ENCODE data around the gene E2F7. TPM values are rescaled to one million over a fixed set of nuclear protein-coding genes. Genes with fewer than 3 reads are reported as not detected.

Gene E2F7
- polyA plus RNA-seq, 5 donors: 4.4 to 11.5 (median 8.6) TPM

DNA sequence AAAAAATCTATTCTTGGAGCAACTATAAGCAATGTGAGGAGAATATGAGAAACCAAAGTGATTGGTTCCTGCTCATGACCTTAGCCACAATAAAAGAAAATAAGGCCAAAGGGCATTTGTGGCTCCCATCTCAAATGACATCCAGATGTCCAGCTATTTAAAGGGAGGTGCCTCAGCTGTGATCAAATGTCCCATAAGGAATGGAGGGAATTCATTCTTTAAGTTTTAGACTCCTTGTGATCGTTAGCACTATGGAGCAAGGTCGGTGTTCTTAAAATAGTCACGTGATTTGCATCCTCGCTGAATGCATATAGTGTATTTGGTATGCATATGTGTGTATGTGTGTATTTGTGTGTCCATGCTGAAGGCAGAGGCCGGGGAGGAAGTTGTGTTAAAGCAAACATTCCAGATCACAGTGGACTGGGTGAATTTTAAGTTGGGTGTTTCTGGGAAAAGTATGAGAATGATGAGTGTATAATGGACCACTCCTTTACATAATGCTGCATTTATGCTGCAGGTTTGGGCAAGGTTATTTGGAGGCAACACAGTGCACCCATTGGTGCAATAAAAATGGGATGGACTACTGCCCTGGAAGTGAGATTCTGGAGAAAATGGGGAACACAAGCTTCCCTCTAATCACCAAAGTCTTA, 5.6 kb upstream of the E2F7 start:
- DNase-seq: no peak

DNA sequence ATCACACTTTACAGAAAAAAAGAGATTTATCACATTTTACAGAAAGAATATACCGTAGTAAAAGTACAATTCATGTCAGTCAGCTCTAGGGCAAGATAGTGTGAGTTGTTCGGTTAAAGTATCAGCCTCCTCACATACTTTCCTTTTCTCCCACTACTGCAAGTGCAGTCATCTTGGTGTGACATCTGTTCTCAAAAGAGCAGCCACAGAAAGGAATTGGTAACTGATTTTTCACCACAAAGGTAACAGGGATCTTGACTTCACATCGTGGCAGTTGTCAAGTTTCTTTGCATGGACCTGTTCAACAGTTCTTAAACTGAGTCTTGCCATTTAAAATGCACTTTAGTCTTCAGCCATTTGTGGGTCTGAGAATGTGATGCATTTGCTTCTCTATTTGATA, 5.0 kb upstream of the E2F7 start:
- DNase-seq: no peak

DNA sequence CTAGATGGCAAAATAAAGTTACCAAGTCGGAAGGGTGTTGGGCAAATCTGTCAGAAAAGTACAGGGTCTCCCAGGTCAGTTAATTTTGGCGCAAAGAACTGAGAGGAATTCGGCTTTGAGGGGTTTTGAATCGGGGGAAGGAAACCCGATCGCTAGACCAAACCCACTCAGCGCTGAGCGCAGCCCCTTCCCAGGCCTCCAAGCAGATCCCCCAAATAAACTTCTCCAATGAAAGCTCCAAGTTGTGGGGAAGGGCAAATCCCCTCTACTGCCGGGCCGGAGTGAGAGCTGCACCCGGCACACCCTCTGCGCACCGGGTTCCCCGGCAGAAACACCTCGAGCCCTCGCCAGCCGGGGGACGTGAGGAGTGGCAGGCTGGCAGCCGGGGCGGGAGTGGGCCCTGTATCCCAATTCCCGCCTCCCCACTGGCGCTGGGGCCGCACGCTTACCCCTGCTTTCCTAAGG, 441 bp downstream of the E2F7 start:
- DNase-seq: no peak

DNA sequence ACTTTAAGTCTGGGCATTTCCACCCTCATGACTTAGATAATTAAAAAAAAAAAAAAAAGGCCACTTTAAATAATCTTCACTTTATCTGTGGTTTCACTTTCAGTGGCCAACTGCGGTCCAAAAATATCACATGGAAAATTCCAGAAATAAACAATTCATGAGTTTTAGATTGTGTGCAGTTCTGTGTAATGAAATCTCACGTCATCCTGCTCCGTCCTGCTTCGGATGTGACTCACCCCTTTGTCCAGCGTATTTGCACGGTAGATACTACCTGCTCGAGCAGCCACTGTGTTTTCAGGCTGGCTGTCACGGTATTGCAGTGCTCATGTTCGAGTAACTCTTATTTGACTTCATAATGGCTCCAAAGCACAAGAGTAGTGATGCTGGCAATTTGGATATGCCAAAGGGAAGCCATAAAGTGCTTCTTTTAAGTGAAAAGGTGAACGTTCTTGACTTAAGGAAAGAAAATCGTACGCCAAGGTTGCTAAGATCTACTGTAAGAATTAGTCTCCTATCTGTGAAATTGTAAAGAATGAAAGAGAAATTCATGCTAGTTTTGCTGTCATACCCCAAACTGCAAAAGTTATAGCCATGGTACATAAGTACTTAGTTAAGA, 2.4 kb downstream of the E2F7 start:
- no peak for DNase-seq

DNA sequence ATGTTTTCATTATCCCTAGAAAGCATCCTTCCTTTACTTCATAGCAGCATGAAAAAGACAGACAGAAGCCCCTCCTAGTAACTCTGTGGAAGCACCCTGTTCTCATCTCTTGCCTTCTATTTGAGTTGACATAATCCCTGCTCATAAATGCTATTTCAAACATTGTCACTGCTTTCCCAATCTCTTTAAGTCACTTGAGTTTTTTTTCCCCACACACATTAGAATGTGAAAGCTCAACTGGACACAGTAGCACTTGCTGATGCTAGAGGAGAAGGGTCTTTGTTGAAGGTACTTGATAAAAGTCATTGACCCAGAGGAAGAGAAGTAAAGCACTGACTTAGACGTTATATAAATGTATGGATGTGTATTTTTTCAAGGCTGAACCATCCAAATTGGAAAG, 3.0 kb downstream of the E2F7 start:
- no peak for DNase-seq

DNA sequence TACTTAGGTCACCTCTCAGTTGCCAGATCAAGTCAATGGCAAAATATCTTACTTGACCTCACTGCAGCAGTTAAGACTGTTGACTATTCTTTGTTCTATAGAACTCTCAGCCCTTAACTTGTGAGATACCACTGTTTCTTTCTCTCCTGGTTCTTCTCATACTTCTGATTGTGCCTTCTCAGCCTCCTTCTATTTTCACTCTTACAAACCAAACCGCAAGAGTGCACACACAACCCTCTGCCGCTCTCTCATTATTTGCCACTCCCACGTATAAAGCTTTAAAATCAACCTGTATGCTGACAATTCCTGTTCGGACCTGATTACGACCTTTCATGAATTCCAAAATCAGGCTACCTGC, 4.5 kb downstream of the E2F7 start:
- DNase-seq: no peak

DNA sequence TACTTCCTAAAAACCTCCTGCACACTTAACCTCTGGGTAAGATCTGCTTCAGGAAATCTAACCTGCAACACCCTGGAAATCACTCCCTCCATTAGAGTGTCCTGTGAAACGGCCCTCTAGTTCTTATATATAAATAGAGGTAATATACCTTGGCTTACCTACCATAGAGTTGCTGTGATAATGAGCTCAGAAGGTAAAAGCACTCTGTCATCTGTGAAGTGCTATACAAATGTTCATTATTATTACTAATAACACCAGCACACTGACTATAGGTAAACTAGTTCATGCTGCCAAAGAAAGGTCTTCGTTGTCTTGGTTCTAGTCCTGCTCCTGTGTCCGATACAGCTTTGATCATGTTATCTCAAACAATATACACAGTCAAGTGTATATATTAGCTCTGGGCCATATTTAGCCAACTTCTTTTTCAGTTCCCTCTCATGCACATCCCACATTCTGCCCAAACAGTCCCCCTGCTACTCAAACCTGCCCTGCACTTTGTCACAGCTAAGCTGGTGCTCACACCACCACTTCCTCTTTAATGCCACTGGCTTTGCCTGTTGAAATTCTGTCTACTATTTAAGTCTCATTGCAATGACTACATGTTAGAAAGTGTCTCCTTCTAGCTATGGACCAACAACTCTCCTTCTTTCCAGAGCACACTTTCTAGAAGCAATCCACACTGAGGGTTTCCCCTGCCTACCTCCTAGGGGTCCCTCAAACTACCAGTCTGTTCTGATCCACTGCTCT, 5.1 kb downstream of the E2F7 start:
- no peak for DNase-seq

DNA sequence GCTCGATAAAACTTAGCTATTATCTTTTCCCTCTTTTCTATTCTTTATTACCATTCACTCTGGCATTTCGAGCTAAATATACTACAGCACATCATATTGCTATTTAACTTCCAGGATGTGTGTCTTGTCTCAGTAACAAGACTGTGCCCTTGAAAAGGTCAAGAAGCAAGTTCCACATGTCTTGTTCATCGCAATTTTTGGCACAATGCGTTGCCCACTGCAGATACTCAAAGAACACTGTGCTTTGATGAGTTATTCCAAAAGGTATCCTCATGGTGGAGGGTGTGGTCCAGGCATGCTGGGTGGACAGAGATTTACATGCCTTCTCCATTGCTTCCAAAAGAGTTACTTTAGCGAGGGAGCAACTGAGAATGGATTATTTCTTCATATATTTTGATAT, 6.6 kb downstream of the E2F7 start:
- no peak for DNase-seq

DNA sequence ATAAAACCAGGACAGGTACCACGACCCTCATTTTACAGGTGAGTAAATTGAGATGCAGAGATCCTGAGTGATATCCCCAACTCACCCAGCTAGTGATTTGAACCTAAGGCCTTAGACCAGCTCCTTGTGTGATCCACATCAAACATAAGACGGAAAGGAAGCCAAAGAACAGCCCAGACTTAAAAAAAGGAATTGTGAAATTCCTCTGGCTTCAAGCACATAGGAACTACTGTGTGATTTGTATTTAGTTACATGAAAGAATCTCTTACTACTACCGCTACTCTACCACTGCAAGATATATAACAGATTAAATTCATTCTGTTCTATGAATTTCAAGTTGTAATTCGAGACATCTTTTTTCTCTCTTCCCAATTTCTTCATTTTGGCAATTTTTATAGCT, 10.5 kb downstream of the E2F7 start:
- peak in 1 of 2 donors; percentile 20 for DNase-seq

DNA sequence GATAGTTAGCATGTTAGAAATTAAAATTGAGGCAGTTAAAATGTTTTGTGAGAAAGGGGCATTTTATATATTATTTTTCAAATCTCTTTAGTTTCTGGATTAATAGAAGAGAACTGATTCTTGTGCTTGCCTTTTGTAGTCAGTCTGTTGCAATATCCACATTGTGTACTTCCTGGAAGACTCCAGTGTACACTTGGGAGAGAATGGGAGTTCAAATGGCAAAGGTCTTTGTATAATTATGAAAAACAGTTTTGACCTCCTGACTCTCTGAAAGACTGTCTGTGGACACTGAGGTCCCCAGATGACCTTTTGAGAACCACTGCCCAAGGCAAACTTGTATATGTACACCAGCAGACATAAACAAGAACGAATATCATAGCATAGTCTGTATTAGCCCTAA, 12.1 kb downstream of the E2F7 start:
- DNase-seq: no peak

DNA sequence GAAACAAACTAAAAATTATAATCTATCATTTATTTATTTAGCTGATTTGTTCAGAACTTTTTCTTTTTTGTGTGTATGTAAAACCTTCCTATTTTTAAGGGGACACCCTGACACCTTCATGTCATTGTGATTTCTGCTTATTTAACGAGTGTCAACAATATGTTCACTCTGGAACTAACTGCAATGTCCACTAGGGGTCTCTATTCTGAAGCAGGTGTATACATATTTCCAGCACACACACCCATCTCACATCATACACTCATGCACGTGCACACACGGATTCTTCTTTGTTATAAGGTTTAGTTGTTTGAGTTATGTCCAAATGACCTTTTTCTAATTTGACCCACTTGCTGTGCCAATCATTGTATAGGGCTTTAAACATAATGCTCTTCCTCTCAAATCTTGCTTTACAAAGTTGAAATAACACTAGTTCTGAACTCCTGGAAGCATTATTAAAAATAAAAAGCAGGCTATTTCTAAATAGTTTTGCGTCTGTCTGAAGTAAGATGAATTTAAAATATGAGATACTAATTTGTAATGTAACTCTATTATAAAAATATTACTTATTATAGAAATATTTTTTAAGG, 15.5 kb downstream of the E2F7 start:
- DNase-seq: peak in 1 of 2 donors; percentile 17

DNA sequence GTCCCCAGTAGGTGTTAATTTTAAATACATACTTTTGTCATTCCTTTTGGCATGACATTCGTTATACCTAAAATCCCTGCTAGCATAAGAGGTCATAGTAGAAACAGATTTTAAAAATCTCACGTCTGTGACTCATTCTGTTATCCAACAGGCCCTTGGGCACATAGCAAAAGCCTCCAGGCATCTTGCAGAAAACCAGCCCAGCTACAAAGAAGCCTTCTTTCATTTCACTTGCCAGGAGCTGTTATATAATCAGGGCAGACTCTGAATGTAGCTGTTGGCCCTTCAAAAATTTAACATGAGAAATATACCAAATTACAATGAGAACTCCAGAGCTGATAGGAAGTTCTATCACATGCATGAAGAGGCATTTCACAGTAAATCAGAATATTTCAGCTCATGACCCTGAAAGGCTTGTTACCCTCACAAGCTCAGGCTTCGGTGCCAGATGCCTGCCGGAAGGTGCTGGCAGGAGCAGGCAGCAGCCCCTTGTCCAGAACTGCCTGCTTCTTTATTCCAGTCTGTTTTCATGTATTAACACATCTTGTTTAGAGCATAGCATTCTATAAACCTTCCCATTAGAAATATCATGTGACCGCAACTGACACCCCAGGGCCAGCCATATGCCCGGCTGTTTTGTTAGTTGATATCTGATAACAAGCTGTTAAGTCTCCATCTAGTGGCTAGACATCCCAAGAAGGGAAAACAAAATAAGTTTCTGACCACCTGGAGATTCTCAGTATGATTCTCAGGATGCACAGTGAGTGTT, 17.8 kb downstream of the E2F7 start:
- no peak for DNase-seq

DNA sequence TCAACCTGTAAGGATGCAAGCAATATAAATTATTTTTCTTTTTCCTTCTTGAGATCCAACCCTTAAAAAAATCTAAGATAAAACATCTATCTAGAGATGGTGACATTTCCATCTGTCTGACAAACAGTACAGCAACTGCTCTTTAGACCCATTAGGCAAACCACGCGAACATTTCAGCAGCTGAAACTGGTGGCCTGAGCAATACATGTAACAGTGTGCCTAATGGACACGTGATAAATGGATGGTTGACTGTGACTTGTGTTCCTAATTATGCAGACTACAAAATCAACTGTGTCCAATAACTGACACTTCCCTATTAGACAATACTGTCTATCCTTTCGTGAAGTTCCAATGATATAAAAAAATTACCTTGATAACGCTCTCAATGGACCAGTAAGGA, 18.9 kb downstream of the E2F7 start:
- no peak for DNase-seq

DNA sequence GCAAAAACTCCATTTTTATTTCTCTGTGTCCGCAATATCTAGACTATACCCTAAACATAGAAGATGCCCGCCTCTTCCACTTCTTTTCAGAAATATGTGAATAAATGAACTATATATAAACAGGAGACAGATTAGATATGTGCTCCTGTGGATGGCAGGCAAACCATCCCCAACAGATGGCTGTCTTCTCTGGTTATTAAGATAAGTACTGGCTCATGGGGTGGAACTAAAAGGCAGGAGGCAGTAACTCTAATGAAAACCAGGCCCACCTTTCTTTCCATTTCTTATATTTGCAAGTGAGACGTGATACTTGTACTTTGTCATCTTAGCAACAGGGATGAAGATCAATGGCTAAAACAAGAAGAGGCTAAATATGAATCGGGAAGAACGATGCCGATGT, 20.2 kb downstream of the E2F7 start:
- no peak for DNase-seq

DNA sequence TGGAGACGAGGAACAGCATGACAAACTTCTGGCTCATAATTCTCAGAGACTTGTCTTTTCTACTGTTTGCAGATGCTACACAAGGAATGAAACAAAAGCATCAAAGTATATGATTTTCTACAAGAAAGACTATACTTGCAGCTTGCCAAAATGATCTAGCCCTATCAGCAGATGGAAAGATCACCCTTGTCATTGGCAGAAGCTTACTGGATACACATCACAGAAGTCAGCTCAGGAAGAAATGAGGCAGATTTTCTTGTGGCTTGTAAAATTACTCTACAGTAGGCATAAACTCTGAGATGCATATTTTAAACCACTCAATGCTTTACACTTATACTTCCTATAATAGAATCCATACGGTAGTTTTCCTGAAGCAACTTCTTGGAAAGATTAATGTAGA, 20.6 kb downstream of the E2F7 start:
- DNase-seq: no peak

DNA sequence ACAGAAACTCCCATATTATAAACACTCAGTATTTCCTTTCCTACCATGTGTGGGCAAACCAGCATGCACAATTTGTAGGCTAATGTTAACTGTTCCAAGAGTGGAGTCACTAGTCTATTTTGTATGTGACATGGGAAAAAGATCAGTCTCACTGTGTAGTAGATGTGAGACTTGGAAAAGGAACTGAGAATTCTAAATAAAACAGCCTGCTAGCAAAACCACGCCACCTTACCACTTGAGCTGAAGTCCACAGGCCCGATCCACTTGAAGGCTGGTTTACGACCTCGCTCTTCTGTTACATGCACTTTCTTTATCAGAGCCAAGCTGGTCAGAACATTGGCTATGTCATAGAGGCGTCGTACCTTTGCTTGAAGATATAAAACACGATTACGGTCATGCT, 22.5 kb downstream of the E2F7 start:
- no peak for DNase-seq

DNA sequence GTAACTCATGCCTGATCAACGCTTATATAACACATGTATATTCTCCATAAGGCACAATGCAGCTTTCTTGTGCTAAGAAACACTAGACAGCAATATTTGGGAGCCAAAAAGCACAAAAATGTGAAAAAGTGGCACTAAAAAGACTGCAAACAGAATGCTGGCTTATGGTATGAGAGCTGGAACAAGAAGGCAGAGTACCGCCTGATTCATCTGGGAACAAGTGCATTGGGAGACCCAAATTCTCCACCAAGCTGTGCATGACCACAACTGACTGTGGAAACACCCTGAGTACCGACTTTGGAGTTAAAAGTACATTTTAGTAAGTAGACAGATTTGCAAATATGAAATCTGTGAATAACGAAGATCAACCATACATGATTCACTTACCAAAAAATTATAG, 25.1 kb downstream of the E2F7 start:
- no peak for DNase-seq

DNA sequence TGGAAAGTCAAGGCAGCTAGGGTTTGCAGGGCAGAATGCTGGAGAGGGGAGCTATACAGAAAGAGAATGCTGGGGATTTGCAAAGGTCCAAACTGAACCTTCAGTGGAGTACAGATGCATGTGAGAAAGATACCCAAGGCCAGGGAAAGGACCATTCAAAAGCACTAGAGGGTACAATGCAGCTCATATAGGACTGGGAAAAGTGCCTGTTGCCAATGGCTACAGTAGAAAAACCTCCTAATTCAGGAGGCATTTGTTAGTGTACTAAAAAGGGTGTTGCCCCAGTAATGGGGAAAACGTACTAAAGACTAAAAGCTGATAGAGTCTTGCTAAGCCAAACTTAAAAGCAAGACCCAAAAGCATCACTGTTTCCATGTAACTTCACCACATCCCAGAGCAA, 30.1 kb downstream of the E2F7 start:
- DNase-seq: no peak

DNA sequence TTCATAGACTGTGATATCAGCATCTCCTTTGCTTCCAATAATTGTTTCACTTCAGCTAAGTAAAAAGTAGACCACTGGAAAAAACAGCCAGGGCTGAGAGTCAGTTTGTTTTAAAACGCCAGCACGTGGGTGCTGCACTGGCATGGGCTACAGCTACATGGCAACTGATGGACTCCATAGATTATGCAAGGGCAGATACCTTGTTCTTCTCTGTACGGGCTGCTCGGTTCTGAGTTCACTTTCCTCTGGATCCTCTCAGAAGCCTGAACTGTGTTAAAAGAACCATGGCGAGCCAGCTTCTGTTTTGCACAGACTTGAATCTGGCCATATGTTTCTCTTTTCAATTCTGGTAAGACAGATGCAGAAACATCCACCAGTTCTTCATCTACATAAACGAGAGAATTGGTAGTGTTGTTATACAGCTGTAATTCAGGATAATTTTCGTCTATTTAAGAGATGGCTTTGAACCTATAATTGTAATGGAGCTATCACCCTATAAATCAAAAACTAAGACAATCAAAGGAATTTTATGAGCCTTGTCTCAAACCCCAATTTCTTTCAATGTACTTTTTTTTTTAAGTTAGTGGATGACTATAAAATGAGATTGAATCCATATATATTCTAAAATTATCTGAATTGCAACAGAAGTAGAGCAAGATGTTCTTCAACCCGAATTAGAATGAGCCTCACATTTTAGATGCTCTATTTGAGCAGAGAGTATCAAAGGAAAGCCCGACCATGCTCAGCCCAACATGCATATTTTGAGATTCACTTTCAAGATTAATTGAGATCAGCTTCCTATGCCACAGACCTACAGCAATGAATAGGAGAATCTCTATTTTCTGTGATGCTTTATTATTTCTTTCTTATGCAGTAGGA, 31.5 kb downstream of the E2F7 start:
- DNase-seq: no peak

DNA sequence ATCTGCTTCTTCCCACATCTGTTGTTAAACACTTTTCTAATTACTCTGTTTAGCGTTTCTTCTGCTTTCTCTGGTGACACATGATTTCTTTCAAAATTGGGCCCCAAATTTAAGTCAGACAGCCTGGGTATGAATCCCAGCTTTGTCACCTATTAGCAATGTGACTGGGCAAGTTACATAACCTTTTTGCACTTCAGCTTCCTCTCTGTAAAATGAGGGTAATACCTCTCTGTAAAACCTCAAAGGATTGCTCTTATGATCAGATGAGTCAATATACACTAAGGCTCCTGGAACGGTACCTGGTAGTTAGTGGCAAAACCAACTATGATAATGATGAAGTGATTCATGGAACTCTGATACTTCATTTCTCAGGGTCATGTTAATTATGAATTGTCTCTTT, 33.0 kb downstream of the E2F7 start:
- no peak for DNase-seq

DNA sequence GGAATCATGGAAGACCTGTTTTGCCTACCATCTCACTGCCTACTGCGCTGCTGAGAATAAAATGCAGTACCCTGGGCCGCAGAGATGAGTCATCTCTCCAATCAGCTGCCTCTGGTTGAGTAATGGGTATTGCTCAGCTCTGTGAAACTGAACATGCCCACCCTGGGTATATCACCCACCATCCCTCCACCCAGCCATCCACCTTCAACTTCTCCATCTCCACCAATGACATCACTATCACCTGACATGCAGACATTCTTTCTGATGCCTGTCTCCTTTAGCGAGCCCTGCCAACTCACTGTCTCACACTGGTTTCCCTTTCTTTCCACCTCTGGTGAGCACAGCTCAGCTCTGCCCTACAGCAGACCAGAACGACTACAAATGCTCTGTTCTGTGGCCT, 33.6 kb downstream of the E2F7 start:
- DNase-seq: no peak

Measured in right lung (tissue), 5 donors.